DMS 273 (cell line): ENCODE data around the gene STEAP3.

Experiments used
- DNase-seq: peaks from one replicate; lab custom pipeline; 2025; ENCODE audit not compliant: unreplicated experiment; lab: John Stamatoyannopoulos, UW

The STEAP3 gene

GRCh38 chr2:119291588-119292167 lies 68.0 kb downstream of the STEAP3 start:
- no peak for DNase-seq

- no peak for DNase-seq
Measured at GRCh38 chr2:119292226-119292625, 68.6 kb downstream of the STEAP3 start.

GRCh38 chr2:119293254-119293653 lies 69.6 kb downstream of the STEAP3 start:
- no peak for DNase-seq

- no peak for DNase-seq
Measured at GRCh38 chr2:119293900-119294299, 70.3 kb downstream of the STEAP3 start.

- DNase-seq: no peak
Measured at GRCh38 chr2:119294671-119295070, 71.0 kb downstream of the STEAP3 start.

- DNase-seq: no peak
Measured at GRCh38 chr2:119295688-119296375, 72.2 kb downstream of the STEAP3 start.

GRCh38 chr2:119301413-119301812 lies 77.8 kb downstream of the STEAP3 start:
- no peak for DNase-seq

GRCh38 chr2:119304847-119305246 lies 81.2 kb downstream of the STEAP3 start:
- DNase-seq: no peak

- DNase-seq: no peak
Measured at GRCh38 chr2:119305497-119306195, 82.0 kb downstream of the STEAP3 start.

GRCh38 chr2:119306196-119306590 lies 82.6 kb downstream of the STEAP3 start:
- DNase-seq: no peak

- DNase-seq: no peak
Measured at GRCh38 chr2:119307419-119308140, 83.9 kb downstream of the STEAP3 start.

- no peak for DNase-seq
Measured at GRCh38 chr2:119308793-119309330, 85.2 kb downstream of the STEAP3 start.

- DNase-seq: peak; percentile 21
Measured at GRCh38 chr2:119311371-119311770, 87.7 kb downstream of the STEAP3 start.

GRCh38 chr2:119311831-119312230 lies 88.2 kb downstream of the STEAP3 start:
- DNase-seq: no peak
